Mucosa of rectum (tissue), 2 donors: Measurements from ENCODE around the gene EFNA5.

Source experiments
- H3K27ac ChIP-seq, 2 donors: one replicate each; pipeline ENCODE4 v1.7.0; 2013; ENCODE audit warnings: inconsistent platforms in 2 of 2, low read depth in 2 of 2, low read length in 2 of 2
- H3K27me3 ChIP-seq, 2 donors: one replicate each; pipeline ENCODE4 v1.7.0; 2013; ENCODE audit warnings: low read length in 2 of 2; ENCODE audit not compliant: control insufficient read depth in 2 of 2, insufficient read depth in 2 of 2
- H3K36me3 ChIP-seq, 2 donors: one replicate each; pipeline ENCODE4 v1.7.0; 2013; ENCODE audit warnings: low read length in 2 of 2; ENCODE audit not compliant: control insufficient read depth in 2 of 2, insufficient read depth in 2 of 2
- H3K4me1 ChIP-seq, 2 donors: one replicate each; pipeline ENCODE4 v1.7.0; 2013; ENCODE audit warnings: low read length in 2 of 2, mild to moderate bottlenecking in 1 of 2; ENCODE audit not compliant: control insufficient read depth in 2 of 2, insufficient read depth in 2 of 2
- H3K4me3 ChIP-seq, 2 donors: one replicate each; pipeline ENCODE4 v1.7.0; 2013; ENCODE audit warnings: low read length in 2 of 2
- H3K9ac ChIP-seq, 2 donors: one replicate each; pipeline ENCODE4 v1.7.0; 2013; ENCODE audit warnings: low read length in 2 of 2, low read depth in 1 of 2, mild to moderate bottlenecking in 1 of 2
- H3K9me3 ChIP-seq, 2 donors: one replicate each; pipeline ENCODE4 v1.7.0; 2013; ENCODE audit warnings: low read length in 2 of 2; ENCODE audit not compliant: control insufficient read depth in 2 of 2
- donor health status: healthy.
- donor health status: Normal muscosa, but diverticular disease.

Gene EFNA5

GRCh38 chr5:107594253-107595045 is 76.3 kb downstream of the EFNA5 start:
- Histone ChIP-seq H3K36me3 (no peaks in the 10 kb centered on the region), H3K27me3 (no peaks in the 10 kb centered on the region), H3K4me1 (peaks cover 5 to 8% of the 10 kb centered on the region in 2 donors), H3K27ac (no peak overlapping the region), H3K4me3 (no peak overlapping the region), H3K9ac (no peak overlapping the region), H3K9me3 (no peaks in the 10 kb centered on the region)

GRCh38 chr5:107593009-107593408 is 77.7 kb downstream of the EFNA5 start:
- H3K4me3 ChIP-seq, result no peak overlapping the region
- no peak overlapping the region for H3K9ac ChIP-seq
- H3K4me1 ChIP-seq, result peaks cover 0 to 2% of the 10 kb centered on the region in 2 donors
- H3K36me3 ChIP-seq, result no peaks in the 10 kb centered on the region
- H3K9me3 ChIP-seq, result no peaks in the 10 kb centered on the region
- H3K27me3 ChIP-seq, result no peaks in the 10 kb centered on the region
- no peak overlapping the region for H3K27ac ChIP-seq

- Histone ChIP-seq H3K36me3 (no peaks in the 10 kb centered on the region), H3K9me3 (no peaks in the 10 kb centered on the region), H3K4me3 (no peak overlapping the region), H3K27ac (no peak overlapping the region), H3K9ac (no peak overlapping the region), H3K27me3 (no peaks in the 10 kb centered on the region), H3K4me1 (peaks cover 0 to 2% of the 10 kb centered on the region in 2 donors)
Observed at GRCh38 chr5:107592515-107592914, 78.2 kb downstream of the EFNA5 start.

- H3K9ac ChIP-seq, result no peak overlapping the region
- no peak overlapping the region for H3K27ac ChIP-seq
- H3K36me3 ChIP-seq, result no peaks in the 10 kb centered on the region
- H3K4me1 ChIP-seq, result peaks cover 0 to 2% of the 10 kb centered on the region in 2 donors
- no peaks in the 10 kb centered on the region for H3K9me3 ChIP-seq
- no peak overlapping the region for H3K4me3 ChIP-seq
- H3K27me3 ChIP-seq, result no peaks in the 10 kb centered on the region
Observed at GRCh38 chr5:107590686-107591085, 80.1 kb downstream of the EFNA5 start.

- Histone ChIP-seq H3K9me3 (no peaks in the 10 kb centered on the region), H3K27me3 (no peaks in the 10 kb centered on the region), H3K9ac (no peak overlapping the region), H3K4me3 (no peak overlapping the region), H3K27ac (no peak overlapping the region), H3K4me1 (peaks cover 0 to 2% of the 10 kb centered on the region in 2 donors), H3K36me3 (no peaks in the 10 kb centered on the region)
Observed at GRCh38 chr5:107589520-107590193, 81.1 kb downstream of the EFNA5 start.

- Histone ChIP-seq H3K9me3 (no peaks in the 10 kb centered on the region), H3K9ac (no peak overlapping the region), H3K4me3 (no peak overlapping the region), H3K27me3 (no peaks in the 10 kb centered on the region), H3K27ac (no peak overlapping the region), H3K4me1 (peaks cover 0 to 3% of the 10 kb centered on the region in 2 donors), H3K36me3 (no peaks in the 10 kb centered on the region)
Observed at GRCh38 chr5:107582625-107583024, 88.1 kb downstream of the EFNA5 start.

GRCh38 chr5:107580889-107581820 is 89.6 kb downstream of the EFNA5 start:
- Histone ChIP-seq H3K27ac (no peak overlapping the region), H3K27me3 (no peaks in the 10 kb centered on the region), H3K9ac (no peak overlapping the region), H3K4me3 (no peak overlapping the region), H3K36me3 (no peaks in the 10 kb centered on the region), H3K4me1 (peaks cover 0 to 3% of the 10 kb centered on the region in 2 donors), H3K9me3 (no peaks in the 10 kb centered on the region)

GRCh38 chr5:107578051-107578635 is 92.6 kb downstream of the EFNA5 start:
- no peaks in the 10 kb centered on the region for H3K27me3 ChIP-seq
- H3K27ac ChIP-seq, result no peak overlapping the region
- no peak overlapping the region for H3K4me3 ChIP-seq
- H3K9ac ChIP-seq, result no peak overlapping the region
- peaks cover 0 to 3% of the 10 kb centered on the region in 2 donors for H3K4me1 ChIP-seq
- no peaks in the 10 kb centered on the region for H3K36me3 ChIP-seq
- no peaks in the 10 kb centered on the region for H3K9me3 ChIP-seq

- H3K27ac ChIP-seq, result no peak overlapping the region
- H3K9me3 ChIP-seq, result no peaks in the 10 kb centered on the region
- no peak overlapping the region for H3K4me3 ChIP-seq
- no peaks in the 10 kb centered on the region for H3K36me3 ChIP-seq
- H3K9ac ChIP-seq, result no peak overlapping the region
- peaks cover 0 to 3% of the 10 kb centered on the region in 2 donors for H3K4me1 ChIP-seq
- H3K27me3 ChIP-seq, result no peaks in the 10 kb centered on the region
Observed at GRCh38 chr5:107577394-107577950, 93.3 kb downstream of the EFNA5 start.
